HK-2 (cell line): Measurements from ENCODE around the gene RNF166.

Experiments used
- DNase-seq: peaks from one replicate; pipeline ENCODE4 v3.0.0-alpha.2; 2018; ENCODE audit not compliant: unreplicated experiment

RNF166 gene

GRCh38 chr16:88723911-88724310, 17.7 kb upstream of the RNF166 start:
- DNase-seq, result no peak

DNA sequence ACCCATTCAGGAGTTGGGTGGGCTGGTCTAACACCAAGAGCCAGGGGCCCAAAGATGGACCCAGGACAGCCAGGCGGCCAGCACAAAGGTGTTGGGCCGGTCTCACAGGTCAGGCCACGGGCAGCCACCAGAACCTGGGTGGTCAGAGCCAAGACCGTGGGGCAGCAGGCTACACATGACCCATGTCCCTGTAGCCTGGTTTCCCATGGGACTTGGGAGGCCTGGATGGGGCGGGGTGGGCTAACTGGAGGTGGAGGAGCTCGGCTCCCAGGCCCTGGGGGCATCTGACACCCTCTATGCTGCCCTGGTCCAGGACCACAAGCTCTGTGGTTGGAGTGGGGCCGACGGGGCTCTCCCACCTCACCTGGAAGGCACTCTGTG, 17.3 kb upstream of the RNF166 start:
- no peak for DNase-seq

DNA sequence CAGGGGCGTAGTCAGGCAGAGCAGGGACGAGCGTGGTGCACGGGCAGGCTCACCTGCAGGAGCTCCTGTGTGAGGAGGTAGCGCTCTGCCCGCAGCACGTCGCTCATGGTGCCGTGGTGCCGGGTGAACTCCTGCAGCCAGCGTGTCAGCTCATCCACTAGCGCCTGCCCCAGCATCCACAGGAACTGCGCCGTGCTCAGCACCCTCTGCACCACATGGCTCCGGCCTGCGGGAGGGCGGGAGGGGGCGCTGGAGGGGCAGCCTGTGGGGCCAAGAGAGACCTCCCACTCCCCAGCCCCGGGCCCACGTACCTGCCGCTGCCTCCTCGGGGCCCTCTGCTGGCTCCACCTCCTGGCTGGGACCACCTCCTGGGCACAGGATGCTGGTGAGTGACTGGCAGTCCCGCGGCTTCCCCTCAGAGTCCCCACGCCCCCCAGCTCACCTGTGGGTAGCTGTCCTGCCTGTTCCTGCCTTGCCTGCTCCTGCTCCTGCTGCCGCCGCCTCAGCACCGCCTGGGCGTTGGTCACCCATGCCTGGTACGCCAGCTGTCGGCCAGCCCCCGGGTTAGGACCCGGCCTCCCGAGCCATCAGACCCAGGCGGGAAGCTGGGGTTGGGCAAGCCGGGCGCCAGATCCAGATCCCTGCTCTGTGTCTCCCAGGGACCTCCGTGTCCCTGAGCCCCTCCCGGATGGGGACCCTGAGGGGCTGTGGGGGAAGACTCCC, 16.7 kb upstream of the RNF166 start:
- DNase-seq, result no peak

- no peak for DNase-seq
Observed at GRCh38 chr16:88721815-88722755, 15.9 kb upstream of the RNF166 start.

DNA sequence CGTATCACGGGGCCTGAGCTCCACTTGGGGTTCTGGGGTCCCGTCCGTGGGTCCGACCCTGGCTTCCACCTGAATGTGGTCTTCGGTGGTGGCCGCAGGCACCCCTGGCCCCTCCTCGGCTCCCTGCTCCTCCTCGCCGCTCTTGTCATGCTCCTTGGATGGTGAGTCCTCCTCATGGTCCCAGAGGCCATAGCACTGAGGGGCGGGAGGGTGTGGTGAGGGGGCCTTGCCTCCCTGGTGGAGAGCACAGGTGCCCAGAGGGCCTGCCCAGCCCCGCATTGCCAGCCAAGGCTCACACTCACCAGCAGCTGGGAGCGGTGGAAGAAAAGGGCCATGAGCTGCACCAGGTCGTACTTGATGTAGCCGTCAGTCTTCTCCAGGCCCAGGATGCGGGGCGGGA, 15.0 kb upstream of the RNF166 start:
- DNase-seq, result no peak

GRCh38 chr16:88720396-88720970, 14.3 kb upstream of the RNF166 start:
- DNase-seq, result no peak

GRCh38 chr16:88719933-88720296, 13.7 kb upstream of the RNF166 start:
- DNase-seq, result no peak

DNA sequence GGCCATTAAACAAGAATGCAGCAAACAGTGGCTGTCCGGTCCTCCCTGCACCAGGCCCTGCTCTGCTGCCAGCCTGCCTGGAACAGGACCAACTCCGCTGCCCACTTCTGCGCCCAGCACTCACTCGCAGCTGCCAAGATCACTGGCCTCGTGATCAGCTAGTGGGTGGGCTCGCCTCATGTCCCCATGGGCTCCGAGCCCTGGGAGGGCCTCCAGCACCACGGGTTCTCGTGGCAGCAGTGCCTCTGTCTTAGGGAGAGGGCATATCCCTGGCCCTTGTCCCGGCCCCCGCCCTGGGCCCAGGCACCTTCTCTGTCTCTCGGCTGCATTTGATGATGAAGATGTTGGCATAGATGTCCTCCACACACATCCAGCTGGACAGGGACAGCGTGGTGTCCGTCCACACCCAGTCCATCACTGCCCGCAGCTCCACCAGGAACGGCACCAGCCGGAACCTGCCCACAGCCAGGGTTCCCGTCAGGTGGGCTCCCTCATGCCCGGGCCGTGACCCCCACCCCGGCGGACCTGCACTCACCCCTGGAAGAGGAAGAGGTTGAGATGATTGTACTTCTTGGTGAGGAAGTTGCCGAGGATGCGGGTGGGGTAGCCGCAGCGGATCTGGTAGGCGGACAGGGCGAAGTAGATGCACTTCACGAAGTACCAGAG, 13.2 kb upstream of the RNF166 start:
- DNase-seq, result no peak

GRCh38 chr16:88718178-88718577, 12.0 kb upstream of the RNF166 start:
- no peak for DNase-seq

GRCh38 chr16:88716601-88717001, 10.4 kb upstream of the RNF166 start:
- DNase-seq, result no peak

- DNase-seq, result no peak
Observed at GRCh38 chr16:88716201-88716600, 10.0 kb upstream of the RNF166 start.

DNA sequence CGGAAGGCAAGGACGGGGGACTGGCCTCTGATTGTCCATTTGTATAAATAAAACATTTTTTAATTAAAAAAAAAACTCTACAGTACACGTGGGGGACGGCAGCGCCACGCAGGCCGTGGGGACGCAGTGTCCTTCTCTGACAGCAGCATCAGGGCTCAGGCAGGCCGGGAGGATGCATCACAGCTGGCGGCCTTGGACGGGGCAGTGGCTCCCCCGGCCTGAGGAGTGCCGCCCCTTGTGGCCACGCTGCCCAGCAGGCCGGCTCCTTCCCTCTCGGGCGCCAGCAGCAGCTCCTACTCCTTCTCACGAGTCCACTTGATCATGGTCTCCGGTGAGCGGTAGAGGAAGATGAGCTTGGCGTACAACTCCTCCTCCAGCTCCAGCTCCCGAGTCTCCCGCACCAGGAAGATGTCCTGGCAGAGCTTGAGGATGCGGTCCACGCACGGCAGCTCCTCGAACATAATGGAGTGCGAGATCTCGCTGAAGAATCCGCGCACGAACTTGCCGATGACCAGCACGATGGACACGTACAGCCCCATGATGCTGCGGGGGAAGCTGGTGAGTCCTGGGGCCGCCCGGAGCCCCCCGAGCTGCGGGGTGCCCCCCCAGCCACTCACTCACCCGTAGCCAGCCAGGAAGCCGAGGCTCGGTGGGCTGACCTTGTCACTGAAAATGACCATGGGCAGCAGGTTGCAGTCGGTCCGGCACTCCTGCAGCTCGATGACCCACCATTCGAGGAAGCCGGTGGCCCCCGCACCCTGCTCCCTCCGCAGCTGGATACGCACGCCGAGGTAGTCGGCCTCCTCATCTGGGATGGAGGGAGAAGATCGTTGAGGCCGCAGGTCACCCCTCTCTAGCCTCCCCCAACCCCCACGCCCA, 9.3 kb upstream of the RNF166 start:
- DNase-seq, result no peak

DNA sequence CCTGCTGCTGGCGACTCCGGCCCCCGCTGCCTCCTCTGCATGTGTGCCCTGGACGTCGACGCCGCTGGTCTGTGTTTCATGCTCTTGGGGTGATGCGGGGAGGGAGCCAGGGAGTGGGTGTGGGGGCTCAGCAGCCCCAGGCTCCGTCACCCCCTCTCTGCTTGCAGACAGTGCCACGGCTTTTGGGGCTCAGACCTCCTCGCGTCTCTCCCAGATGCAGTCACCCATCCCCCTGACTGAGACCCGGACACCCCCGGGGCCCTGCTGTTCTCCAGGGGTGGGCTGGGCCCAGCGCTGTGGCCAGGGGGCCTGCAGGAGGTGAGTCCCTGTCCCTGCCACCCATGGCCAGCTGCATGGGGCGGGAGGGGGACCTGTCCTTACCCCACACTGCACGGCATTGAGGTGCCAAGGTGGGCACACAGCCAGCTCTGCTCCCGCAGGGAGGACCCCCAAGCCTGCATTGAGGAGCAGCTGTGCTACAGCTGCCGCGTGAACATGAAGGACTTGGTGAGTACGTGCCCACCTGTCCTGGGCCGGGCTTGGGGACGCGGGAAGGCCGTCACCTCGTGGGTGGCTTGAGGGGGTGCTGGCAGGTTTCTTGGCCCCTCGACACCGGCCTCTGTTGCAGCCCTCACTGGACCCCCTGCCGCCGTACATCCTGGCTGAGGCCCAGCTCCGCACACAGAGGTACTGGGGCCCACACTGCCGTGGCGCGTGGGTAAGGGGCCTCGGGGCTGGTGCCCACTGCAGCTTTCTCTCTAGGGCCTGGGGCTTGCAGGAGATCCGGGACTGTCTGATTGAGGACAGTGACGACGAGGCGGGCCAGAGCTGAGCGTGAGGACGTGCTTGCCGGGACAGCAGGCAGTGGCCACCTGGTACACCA, 8.5 kb upstream of the RNF166 start:
- no peak for DNase-seq

DNA sequence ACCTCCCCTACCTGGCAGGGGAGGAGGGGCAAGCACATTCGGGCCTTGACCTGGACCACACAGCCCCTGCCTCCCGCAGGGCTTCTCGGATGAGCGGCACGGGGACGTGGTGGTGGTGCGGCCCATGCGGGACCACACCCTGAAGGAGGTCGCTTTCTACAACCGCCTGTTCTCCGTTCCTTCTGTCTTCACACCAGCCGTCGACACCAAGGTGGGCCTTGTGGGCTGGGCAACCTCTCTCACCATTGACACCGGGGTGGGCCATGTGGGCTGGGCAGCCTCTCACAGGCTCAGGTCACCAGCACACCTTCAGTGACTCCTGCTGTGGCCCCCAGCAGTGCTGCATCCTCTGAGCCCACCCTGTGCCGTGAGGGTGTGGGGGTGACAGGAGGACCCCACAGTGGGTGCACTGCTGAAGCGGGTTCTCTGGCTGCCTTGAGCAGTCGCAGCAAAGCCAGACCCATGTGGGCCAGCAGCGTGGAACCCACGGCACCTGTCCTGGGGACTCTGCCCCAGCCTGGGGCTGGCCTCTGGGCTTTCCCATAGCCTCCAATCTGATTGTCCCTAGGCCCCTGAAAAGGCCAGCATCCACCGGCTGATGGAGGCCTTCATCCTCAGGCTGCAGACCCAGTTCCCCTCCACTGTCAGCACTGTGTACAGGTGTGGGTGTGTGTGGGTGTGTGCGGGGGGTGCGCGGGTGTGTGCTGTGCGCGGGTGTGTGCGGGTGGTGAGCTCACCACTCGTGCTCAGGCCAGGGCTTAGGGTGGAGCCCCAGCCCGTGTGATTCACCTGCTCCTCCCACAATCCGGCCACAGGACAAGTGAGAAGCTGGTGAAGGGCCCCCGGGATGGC, 7.6 kb upstream of the RNF166 start:
- DNase-seq, result peak; percentile 59

DNA sequence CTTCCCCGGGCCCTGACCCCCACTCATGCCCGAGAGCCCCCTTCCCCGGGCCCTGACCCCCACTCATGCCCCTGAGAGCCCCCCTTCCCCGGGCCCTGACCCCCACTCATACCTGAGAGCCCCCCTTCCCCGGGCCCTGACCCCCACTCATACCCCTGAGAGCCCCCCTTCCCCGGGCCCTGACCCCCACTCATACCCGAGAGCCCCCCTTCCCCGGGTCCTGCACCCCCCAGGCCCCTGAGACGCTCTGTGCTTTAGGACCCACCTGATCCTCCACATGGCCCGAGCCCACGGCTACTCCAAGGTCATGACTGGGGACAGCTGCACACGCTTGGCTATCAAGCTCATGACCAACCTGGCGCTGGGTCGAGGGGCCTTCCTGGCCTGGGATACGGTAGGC, 6.8 kb upstream of the RNF166 start:
- DNase-seq, result no peak

DNA sequence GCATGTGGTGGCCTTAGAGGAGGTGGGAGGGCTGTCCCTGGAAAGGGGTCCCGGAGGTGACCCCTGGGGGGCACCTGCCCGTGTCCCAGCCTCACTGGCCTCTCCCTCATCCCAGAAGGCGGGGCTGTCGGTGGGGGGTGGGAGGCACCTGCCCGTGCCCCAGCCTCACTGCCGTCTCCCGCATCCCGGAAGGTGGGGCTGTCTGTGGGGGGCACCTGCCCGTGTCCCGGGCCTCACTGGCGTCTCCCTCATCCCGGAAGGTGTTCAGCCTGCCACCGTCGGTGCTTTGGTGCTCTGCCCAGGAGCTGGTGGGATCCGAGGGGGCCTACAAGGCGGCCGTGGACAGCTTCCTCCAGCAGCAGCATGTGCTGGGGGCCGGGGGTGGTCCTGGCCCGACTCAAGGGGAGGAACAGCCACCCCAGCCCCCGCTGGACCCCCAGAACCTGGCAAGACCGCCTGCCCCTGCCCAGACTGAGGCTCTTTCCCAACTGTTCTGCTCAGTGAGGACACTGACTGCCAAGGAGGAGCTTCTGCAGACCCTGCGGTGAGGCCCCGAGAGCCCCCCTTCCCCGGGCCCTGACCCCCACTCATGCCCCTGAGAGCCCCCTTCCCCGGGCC, 6.3 kb upstream of the RNF166 start:
- no peak for DNase-seq

- DNase-seq, result no peak
Observed at GRCh38 chr16:88711750-88712340, 5.6 kb upstream of the RNF166 start.

- DNase-seq, result no peak
Observed at GRCh38 chr16:88710556-88710955, 4.3 kb upstream of the RNF166 start.
